Endometrium (tissue), 2 donors: ENCODE results near the gene KASH5.

Experiments
- FAIRE-seq: peaks from 2 replicates; lab custom pipeline; 2012; peaks lifted over from hg19 to GRCh38; lab: Jason Lieb, UNC
- donor health status: control.
- donor health status: control.

KASH5 gene

DNA sequence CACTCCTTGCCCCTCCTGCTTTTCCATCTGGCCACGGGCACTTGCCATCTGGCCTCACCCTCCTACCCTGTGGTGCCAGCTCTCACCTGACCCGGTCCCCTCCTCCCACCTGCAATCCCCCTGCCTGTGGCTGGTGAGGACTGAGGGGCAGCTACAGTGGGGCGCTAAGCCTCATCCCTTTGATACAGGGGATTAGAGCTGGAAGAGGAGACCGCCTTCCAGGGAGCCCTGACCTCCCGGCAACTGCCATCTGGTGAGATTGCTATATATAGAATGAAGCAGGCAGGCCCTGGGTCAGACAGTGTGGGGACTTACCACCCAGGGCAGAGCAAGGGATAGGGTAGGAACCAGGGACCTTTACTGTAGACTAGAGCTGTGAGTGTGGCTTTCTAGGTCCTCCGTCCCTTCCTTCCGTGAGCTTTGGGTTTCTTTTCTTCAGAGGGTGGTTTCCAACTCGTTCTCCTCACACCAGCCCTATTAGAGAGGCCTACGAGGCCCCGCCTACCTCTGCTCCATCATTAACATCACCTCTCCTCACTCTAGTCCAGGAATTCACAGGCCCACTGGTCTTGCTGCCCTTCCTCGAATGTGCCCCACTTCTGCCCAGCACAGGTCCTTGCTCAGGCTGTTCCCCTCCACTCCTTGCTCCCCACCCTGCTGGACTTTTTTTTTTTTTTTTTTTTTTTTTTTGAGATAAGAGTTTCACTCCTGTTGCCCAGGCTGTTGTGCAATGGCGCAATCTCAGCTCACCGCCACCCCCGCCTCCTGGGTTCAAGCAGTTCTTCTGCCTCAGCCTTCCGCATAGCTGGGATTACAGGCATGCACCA is 7.7 kb downstream of the KASH5 start:
- FAIRE-seq = no peak

- no peak for FAIRE-seq
Observed at GRCh38 chr19:49396738-49397505, 8.9 kb downstream of the KASH5 start.

- no peak for FAIRE-seq
Observed at GRCh38 chr19:49398001-49398615, 10.1 kb downstream of the KASH5 start.

GRCh38 chr19:49398931-49399330 is 10.9 kb downstream of the KASH5 start:
- FAIRE-seq = no peak

DNA sequence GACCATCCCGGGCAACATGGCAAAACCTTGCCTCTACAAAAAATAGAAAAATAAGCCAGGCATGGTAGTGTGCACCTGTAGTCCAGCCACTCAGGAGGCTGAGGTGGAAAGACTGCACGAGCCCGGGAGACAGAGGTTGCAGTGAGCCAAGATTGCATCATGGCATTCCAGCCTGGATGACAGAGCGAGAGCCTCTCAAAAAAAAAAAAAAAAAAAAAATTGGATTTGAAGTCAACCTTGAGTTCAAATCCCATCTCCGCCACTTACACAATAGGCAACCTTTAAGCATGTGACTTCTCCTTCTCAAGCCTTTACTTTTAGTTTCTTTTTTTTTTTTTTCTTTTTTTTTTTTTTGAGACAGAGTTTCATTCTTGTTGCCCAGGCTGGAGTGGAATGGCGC is 12.0 kb downstream of the KASH5 start:
- FAIRE-seq = no peak

- FAIRE-seq = no peak
Observed at GRCh38 chr19:49403404-49404187, 15.5 kb downstream of the KASH5 start.

- no peak for FAIRE-seq
Observed at GRCh38 chr19:49407079-49407478, 19.0 kb downstream of the KASH5 start.

DNA sequence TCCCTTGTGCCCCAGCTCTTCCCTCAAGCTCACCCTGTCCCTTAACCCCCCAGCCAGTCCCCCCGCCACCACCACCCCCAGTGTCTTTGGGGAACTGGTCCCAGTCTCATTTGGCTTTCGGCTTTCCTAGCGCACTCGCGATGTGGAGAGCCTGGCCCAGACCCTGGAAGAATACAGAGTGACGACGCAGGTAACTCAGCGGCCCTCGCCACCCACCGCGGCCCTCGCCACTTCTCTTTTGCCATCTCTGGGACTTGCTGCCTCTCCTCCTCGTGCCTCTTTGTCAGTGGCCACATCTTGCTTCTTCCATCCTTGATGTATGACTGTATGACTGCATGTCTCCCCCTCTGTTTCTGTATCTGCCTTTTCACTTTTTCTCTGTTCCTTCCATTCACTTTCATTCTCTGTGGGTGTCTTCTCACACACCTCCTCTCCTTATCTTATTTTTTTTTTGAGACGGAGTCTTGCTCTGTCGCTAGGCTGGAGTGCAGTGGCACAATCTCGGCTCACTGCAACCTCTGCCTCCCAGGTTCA is 19.5 kb downstream of the KASH5 start:
- no peak for FAIRE-seq

GRCh38 chr19:49408816-49409440 is 20.9 kb downstream of the KASH5 start:
- no peak for FAIRE-seq

DNA sequence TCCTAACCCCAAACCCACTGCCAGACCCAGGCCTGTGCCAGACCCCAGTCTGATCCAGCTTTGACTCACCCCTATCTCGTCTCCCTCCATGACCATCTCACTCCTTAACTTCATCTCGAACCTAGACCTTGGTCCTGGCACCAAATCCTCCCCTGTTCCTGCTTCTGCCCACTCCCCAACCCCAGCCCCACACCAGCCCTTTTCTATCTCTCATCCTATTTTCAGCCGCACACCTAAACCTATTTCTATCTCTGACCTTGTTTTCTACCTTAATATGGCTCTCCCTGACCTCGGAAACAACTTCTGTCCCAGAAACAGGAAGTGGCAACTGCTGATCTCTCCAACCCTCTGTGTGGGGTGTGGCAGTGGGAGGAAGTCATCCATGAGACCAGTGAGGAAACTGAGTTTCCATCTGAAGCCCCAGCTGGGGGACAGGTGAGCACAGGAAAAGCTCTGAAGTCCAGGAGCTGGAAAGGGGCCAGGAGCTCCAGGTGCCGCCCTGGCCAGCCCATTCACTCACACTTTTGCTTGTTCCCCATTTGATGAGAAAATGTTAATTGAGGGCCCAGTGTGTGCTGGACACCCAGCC is 21.5 kb downstream of the KASH5 start:
- no peak for FAIRE-seq

- no peak for FAIRE-seq
Observed at GRCh38 chr19:49411681-49412326, 23.8 kb downstream of the KASH5 start.

- FAIRE-seq = no peak
Observed at GRCh38 chr19:49413348-49413747, 25.3 kb downstream of the KASH5 start.

GRCh38 chr19:49414256-49414655 is 26.2 kb downstream of the KASH5 start:
- FAIRE-seq = no peak

- no peak for FAIRE-seq
Observed at GRCh38 chr19:49415102-49415809, 27.2 kb downstream of the KASH5 start.

GRCh38 chr19:49415810-49416200 is 27.8 kb downstream of the KASH5 start:
- no peak for FAIRE-seq

DNA sequence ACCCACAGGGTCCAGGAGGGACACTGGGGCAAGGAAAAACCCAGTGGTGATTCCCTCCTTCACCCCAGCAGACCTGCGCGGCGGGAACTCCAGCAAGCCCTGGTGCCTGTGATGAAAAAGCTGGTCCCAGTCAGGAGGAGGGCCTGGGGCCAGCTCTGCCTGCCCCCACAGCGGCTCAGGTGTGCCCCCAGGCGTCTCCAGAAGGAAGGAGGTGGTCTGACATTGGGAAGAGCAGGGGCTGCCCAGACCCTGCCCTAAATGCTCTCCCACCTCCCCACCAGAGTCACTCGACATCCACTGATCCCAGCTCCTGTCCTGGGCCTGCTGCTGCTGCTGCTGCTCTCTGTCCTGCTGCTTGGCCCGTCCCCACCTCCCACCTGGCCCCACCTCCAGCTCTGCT is 29.0 kb downstream of the KASH5 start:
- no peak for FAIRE-seq

- FAIRE-seq = no peak
Observed at GRCh38 chr19:49418511-49418910, 30.5 kb downstream of the KASH5 start.

DNA sequence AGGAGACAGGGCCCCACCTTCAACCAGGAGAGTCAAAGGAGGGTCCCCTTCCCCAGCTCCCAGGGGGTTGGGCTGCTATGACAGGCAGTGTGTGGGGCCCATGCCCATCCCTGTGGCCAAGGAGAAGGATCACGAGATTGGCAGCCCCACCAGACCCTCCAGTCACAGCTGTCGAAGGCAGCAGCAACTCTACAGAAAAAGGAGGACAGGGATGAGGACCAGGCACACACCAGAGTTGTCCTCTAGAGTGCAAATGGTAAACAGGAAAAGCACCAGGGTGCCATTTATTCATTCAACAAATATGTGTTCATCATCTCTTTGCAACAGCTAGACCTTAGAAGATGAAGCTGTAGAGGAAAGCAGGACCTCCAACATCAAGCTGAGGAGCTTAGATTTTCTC is 31.1 kb downstream of the KASH5 start:
- FAIRE-seq = no peak

DNA sequence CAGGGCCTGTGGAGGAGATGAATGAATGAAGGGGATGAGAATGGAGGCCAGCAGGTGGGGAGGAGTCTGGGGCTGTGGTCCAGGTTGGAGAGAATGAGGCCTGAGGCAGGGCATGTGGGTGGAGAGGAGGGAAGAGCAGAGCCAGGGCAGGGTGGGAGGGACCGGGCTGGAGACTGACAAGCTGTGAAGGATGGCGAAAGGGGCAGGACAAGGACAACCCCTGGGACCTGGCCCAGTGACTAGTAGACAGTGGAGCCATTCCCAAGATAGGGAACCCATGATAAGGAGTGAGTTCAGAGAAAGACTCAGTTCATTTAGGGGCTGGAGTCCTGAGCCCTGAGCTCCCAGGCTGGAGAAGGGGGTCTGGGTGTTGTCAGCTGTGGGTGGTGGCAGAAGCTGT is 32.2 kb downstream of the KASH5 start:
- no peak for FAIRE-seq
